Mucosa of stomach (tissue), 1 donor: ENCODE measurements around the gene EXOC6B.

Experiments
- H3K27me3 ChIP-seq: one replicate; pipeline ENCODE4 v1.7.0; 2013; ENCODE audit warnings: mild to moderate bottlenecking, low read length; ENCODE audit not compliant: control insufficient read depth, insufficient read depth
- H3K36me3 ChIP-seq: one replicate; pipeline ENCODE4 v1.7.0; 2013; ENCODE audit warnings: low read length; ENCODE audit not compliant: control insufficient read depth, insufficient read depth
- H3K4me1 ChIP-seq: one replicate; pipeline ENCODE4 v1.7.0; 2013; ENCODE audit warnings: mild to moderate bottlenecking, low read length; ENCODE audit not compliant: control insufficient read depth, insufficient read depth
- H3K4me3 ChIP-seq: one replicate; pipeline ENCODE4 v1.7.0; 2013; ENCODE audit warnings: low read length
- H3K9ac ChIP-seq: one replicate; pipeline ENCODE4 v1.7.0; 2013; ENCODE audit warnings: mild to moderate bottlenecking, low read length, moderate library complexity
- H3K9me3 ChIP-seq: one replicate; pipeline ENCODE4 v1.7.0; 2013; ENCODE audit warnings: mild to moderate bottlenecking, low read length, moderate library complexity; ENCODE audit not compliant: control insufficient read depth
- donor health status: Pancreatic carcinoma.

The EXOC6B gene

DNA sequence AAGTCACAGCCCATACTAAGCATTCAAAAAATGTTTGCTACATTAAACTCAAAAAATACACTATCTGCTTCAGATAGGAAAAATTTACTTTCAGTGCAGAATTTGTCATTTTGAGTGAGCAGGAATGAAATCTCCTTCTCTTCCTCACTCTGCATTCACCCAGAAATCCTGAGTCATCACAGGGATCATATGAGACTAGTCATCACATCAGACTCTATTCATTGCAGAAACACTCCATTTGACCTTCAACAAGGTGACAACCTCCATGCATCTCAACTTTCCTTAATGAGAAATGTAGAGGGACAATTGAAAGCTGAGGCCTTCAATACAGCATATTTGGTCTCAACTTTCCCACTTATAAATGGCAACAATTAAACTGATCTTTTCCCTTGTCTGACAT lies 547.8 kb downstream of the EXOC6B start:
- H3K36me3 ChIP-seq, result no peaks in the 10 kb centered on the region
- H3K9me3 ChIP-seq, result no peaks in the 10 kb centered on the region
- peaks cover 19% of the 10 kb centered on the region for H3K4me1 ChIP-seq
- H3K9ac ChIP-seq, result no peak overlapping the region
- H3K4me3 ChIP-seq, result no peak overlapping the region
- no peaks in the 10 kb centered on the region for H3K27me3 ChIP-seq

DNA sequence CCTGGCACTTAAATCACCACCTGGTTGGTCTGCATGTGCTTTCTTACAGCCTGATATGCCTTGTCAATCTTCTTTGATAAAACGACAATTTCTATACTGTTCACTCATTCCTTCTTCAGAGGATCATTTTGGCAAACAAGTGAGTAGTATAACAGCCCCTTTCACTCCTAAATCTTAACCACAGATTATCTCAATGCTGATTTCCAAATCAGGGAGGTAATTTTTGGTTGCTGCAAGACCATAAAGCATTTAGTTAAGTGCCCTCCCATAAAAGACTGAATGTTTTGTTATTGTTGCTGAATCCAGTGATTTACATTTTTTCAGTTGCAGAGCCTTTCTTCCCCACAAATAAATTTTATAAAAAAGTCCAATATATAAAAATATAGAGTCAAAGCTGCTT lies 549.0 kb downstream of the EXOC6B start:
- Histone ChIP-seq H3K4me3 (no peak overlapping the region), H3K9me3 (no peaks in the 10 kb centered on the region), H3K36me3 (no peaks in the 10 kb centered on the region), H3K27me3 (no peaks in the 10 kb centered on the region), H3K9ac (no peak overlapping the region), H3K4me1 (peaks cover 29% of the 10 kb centered on the region)

DNA sequence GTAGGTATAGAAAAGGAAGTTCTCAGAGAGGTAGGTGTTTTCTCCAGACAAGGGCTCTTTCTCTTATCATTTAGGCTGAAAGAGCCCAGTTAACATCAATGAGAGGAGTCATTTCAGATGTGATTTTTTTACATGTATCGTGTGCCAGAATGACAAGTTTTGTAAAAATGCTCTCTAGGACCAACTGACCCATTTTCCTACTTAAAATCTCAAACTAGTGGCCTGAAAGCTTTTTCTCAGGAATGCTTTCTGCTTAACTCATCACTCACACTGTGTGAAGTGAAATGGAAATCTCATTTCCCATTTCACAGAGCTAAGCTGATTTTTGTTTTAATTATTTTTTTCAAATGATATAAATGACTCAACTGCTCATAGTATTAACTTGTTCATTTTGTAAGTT lies 549.5 kb downstream of the EXOC6B start:
- Histone ChIP-seq H3K9me3 (no peaks in the 10 kb centered on the region), H3K4me3 (no peak overlapping the region), H3K27me3 (no peaks in the 10 kb centered on the region), H3K9ac (no peak overlapping the region), H3K4me1 (peaks cover 34% of the 10 kb centered on the region), H3K36me3 (no peaks in the 10 kb centered on the region)

DNA sequence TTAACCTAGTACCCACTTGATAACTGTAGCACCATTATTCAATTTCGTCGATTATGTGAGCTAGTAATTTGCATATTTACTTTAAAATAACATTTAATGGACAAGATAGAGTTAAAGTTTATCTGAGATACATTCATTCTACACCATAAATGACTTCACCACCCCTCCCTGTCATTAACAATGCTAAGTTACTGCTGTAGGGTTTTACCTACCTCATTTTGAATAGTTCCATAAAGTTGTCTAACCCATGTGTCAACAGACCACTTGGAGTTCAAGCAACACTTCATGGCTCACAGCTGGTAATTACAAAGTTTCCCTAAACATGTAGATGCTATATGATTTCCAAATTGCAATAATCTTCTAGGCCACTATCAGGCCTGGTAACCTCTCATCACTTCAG lies 550.7 kb downstream of the EXOC6B start:
- Histone ChIP-seq H3K4me3 (no peak overlapping the region), H3K9ac (no peak overlapping the region), H3K9me3 (no peaks in the 10 kb centered on the region), H3K36me3 (no peaks in the 10 kb centered on the region), H3K4me1 (peaks cover 43% of the 10 kb centered on the region), H3K27me3 (no peaks in the 10 kb centered on the region)

DNA sequence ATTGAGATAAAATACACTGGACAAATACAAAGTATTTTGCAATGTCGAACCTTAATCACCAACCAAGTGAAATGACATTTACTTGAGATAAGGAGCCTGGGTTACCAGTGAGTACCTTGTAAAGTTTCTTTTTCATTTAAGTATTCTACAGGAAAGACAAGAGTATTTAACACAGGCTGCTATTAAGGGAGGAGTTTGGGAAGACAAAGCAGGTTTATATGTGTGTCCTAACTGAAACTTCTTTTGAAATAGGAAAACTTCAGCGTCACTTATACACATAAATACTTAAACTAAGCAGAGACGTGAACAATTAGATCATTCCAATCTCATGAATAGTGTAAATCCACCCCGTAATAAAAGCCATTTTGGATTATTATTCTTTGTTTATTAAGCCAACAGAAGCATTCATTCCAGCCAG lies 551.4 kb downstream of the EXOC6B start:
- no peak overlapping the region for H3K9ac ChIP-seq
- H3K27me3 ChIP-seq, result no peaks in the 10 kb centered on the region
- H3K9me3 ChIP-seq, result no peaks in the 10 kb centered on the region
- peaks cover 45% of the 10 kb centered on the region for H3K4me1 ChIP-seq
- H3K4me3 ChIP-seq, result no peak overlapping the region
- H3K36me3 ChIP-seq, result no peaks in the 10 kb centered on the region

DNA sequence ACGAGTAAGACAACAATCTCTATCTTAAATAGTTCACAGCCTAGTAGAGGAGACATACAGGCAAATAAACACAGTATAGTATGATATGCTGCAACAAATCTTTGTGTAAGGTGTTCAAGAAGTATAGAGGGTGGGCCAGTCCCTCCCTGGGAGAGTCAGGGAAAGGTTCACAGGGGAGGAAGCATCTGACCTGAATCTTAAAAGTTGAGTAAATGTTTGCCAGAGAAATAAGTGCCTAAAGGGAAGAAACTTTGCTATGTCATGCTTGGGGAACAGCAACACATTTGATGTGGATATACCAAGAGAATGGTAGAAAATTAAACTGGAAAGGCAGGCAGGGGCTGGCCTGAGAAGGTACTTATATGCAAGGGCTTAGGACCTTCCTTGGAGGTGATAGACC lies 552.4 kb downstream of the EXOC6B start:
- Histone ChIP-seq H3K9ac (no peak overlapping the region), H3K9me3 (no peaks in the 10 kb centered on the region), H3K4me3 (no peak overlapping the region), H3K36me3 (no peaks in the 10 kb centered on the region), H3K4me1 (peaks cover 45% of the 10 kb centered on the region), H3K27me3 (no peaks in the 10 kb centered on the region)

DNA sequence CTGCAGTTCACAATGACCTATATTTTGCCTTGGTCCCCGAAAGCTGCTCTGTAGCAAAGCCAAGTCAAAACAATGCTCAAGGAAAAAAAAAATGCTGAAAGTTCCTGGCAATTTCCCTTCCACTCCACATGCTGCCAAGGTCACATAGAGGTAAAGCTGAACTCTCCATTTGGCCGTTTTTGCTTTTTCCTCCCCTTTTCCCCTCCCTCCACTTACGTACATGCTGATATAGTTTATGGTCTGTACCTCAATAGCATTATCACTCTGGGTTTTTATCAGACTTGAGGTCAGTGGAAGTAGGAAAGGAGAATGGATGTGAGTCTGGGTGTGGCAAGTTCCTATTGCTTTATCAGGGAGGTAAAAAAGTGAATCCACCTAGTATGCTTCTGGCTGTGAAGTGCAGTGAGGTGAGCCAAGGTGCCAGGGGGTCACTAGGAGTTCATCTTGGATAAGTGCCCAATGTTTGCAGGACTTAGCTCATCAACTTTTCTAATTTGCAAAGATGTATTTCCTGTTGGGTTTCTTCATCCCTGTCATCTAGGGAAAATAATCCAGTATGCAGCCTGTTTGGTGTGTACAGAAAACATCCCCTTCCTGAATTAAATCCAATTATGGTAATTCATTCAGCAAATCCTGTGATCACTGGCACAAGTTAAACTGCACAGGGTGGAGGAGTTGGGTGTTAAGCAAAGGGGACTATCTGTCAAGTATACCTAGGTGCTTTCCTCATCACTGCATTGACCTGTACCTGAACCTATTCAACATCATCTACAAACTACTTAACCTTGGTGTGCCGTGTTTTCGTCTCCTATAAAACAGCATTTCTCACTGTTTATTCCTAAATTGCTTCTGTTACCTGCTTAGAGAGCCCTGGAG lies 553.8 kb downstream of the EXOC6B start:
- Histone ChIP-seq H3K9me3 (no peaks in the 10 kb centered on the region), H3K9ac (no peak overlapping the region), H3K4me3 (no peak overlapping the region), H3K27me3 (no peaks in the 10 kb centered on the region), H3K36me3 (no peaks in the 10 kb centered on the region), H3K4me1 (peaks cover 45% of the 10 kb centered on the region)

DNA sequence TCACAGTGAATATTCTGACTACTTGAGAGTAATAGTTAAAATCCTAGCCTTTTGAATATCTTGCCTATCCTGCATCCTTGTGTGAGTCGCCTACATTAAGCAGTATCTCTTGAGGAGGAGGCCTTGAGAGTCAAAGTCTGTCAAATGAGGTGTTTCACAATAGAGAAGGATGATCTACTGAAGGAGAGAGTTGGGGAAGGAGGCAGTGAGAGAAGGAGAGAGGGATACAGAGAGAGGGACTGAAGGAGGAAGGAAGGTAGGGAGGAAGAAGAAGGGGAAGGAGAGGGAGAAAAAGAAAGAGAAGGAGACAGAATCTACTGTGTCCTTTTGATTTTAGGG lies 554.6 kb downstream of the EXOC6B start:
- no peak overlapping the region for H3K9ac ChIP-seq
- H3K27me3 ChIP-seq, result no peaks in the 10 kb centered on the region
- H3K4me1 ChIP-seq, result peaks cover 45% of the 10 kb centered on the region
- H3K36me3 ChIP-seq, result no peaks in the 10 kb centered on the region
- no peaks in the 10 kb centered on the region for H3K9me3 ChIP-seq
- H3K4me3 ChIP-seq, result no peak overlapping the region

DNA sequence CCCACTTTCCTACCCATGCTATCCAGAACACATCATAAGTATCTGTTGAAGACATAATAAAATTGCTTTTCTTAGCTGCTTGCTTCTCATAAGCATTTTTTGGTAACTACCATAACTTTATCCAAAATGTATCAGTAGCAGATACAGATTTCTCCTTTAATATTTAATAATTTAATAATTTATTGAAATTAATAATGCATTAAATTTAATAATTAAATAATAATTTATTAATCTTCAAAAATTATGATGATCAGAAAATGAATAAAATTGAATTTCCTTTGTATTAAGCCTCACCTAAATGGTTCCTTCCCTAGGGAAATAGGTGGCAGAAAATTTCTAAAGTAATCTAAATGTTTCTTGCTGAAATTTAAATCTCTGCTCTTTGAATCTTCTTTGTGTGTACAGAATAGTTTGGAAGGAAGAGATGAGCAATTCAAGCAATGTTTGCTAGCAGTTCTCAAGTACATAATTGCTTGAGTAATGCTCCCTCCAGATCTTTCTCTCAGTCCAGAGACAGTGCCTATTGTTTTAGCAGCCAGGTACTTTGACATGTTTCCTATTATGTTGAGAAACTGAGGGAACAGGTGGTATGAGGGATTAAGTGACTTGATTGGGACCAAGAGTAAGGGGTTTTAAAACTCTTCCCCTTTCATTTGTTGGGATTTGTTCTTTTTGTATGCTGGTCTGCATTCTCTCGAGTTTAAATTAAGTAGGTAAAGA lies 555.1 kb downstream of the EXOC6B start:
- Histone ChIP-seq H3K27me3 (no peaks in the 10 kb centered on the region), H3K4me3 (no peak overlapping the region), H3K4me1 (peaks cover 45% of the 10 kb centered on the region), H3K9ac (no peak overlapping the region), H3K36me3 (no peaks in the 10 kb centered on the region), H3K9me3 (no peaks in the 10 kb centered on the region)

DNA sequence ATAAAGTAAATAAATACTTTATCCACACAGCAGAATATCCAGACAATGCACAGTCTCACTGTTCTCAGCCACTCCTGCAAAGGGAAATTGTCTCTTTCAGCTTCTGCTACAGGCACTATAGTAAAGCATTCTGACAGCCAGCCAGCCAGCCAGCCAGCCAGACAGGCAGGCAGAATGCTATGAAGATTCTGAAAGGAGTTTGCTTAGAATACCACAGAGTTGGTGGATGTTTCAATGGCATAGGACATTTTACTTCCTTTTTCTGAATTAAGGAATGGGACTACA lies 562.1 kb downstream of the EXOC6B start:
- Histone ChIP-seq H3K9me3 (no peaks in the 10 kb centered on the region), H3K9ac (no peak overlapping the region), H3K36me3 (no peaks in the 10 kb centered on the region), H3K4me3 (no peak overlapping the region), H3K4me1 (no peaks in the 10 kb centered on the region), H3K27me3 (no peaks in the 10 kb centered on the region)

DNA sequence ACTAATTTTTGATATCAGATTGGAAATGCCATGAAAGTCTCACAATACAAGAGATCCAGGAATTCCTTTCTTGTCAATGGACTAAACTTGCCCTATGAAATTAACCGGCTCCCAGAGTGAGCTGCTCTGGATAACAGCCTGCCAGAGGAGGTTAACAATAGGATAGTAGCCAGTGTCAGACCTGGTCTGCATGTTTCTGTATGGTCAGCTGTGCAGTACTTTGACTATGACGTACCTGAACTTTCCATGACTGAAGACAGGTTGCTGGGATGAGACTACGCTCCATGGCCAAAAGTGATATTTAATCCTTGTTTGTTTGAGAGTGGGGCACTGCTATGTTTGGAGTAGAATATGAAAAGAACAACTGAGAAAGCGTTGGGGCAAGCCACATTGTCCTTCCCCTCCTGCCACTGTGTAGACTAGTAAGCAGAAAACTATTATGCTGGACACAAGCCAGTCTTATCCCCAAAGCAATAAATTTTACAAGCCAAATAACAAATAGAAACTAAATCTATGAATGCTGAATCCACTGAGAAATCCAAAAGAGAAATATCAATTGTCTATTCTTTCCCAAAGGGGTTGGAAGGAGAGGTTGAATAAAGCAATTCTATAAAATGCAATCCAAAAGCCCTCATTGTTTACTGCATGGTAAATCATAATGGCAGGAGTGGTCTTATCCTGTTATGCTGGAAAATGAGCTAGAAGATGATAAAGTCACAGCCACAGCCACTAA lies 562.6 kb downstream of the EXOC6B start:
- Histone ChIP-seq H3K4me3 (no peak overlapping the region), H3K27me3 (no peaks in the 10 kb centered on the region), H3K4me1 (no peaks in the 10 kb centered on the region), H3K36me3 (no peaks in the 10 kb centered on the region), H3K9me3 (no peaks in the 10 kb centered on the region), H3K9ac (no peak overlapping the region)

DNA sequence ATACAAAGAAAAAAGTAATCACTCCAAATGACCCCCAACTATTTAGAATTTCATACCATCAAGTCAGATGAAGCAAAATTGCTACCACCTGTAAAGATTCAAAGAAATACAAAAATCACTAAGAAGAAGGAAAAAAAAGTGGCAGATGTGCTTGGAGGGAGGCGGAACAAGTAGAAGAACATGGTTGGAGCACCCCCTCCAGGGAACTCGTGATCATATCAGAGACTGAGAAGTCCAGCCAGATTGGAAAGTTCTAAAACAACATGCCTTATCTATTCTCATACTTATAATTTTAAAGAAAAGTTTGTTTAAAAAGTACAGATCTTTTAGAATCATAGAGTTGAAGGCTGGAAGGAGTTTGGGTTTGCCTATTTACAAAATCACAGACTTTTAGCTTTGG lies 564.8 kb downstream of the EXOC6B start:
- Histone ChIP-seq H3K36me3 (no peaks in the 10 kb centered on the region), H3K27me3 (no peaks in the 10 kb centered on the region), H3K4me3 (no peak overlapping the region), H3K9me3 (no peaks in the 10 kb centered on the region), H3K4me1 (no peaks in the 10 kb centered on the region), H3K9ac (no peak overlapping the region)
